IMR-90 (cell line): ENCODE data around the gene GJC1. TPM values are rescaled to one million over a fixed set of nuclear protein-coding genes. Genes with fewer than 3 reads are reported as not detected.

Experiments
- ATAC-seq: fragments of 200-7000 bp; cut with Tn5 transposase; 2 replicates; pipeline ENCODE4 v1.9.1; 2020; ENCODE audit warnings: low read depth, mild to moderate bottlenecking, moderate library complexity
- BruUV-seq: library from RNA; stranded (reverse); fragments of 400-500 nt; replicated peaks from 2 replicates; lab custom pipeline; 2021; lab: Mats Ljungman, UMichigan
- CTCF ChIA-PET: fragments of 300-600 bp; formaldehyde crosslinking; extraction: SDS; loops from one replicate; lab custom pipeline; 2021; ENCODE audit warnings: antibody characterized with exemption; lab: Yijun Ruan, JAX
- POLR2A ChIA-PET: fragments of 300-600 bp; sonication (Branson Sonifier 250); formaldehyde crosslinking; loops from one replicate; lab custom pipeline; 2022; ENCODE audit warnings: antibody characterized with exemption; ENCODE audit not compliant: unreplicated experiment; lab: Charles Lee
- DNase-seq: peaks from one replicate; pipeline ENCODE4 v3.0.0; 2013
- H2AFZ ChIP-seq: replicated peaks from 2 replicates; pipeline ENCODE3; 2013; ENCODE audit warnings: low read length, mild to moderate bottlenecking; ENCODE audit not compliant: poor library complexity
- H2AK5ac ChIP-seq: 2 replicates; pipeline ENCODE4 v1.6.1; 2013; ENCODE audit warnings: low read depth, low read length, inconsistent platforms
- H2AK9ac ChIP-seq: replicated peaks from 2 replicates; pipeline ENCODE3; 2013; ENCODE audit warnings: mild to moderate bottlenecking, low read depth, low read length, moderate library complexity; ENCODE audit not compliant: poor library complexity
- H2BK120ac ChIP-seq: 2 replicates; pipeline ENCODE4 v1.6.1; 2013; ENCODE audit warnings: low read depth, low read length, inconsistent platforms
- H2BK15ac ChIP-seq: 3 replicates; pipeline ENCODE4 v1.6.1; 2013; ENCODE audit warnings: low read depth, low read length, inconsistent platforms
- H2BK20ac ChIP-seq: 2 replicates; pipeline ENCODE4 v1.6.1; 2013; ENCODE audit warnings: low read depth, mild to moderate bottlenecking, inconsistent platforms, low read length, moderate library complexity
- H2BK5ac ChIP-seq: 2 replicates; pipeline ENCODE4 v1.6.1; 2013; ENCODE audit warnings: mild to moderate bottlenecking, low read depth, low read length, inconsistent platforms; ENCODE audit not compliant: poor library complexity, severe bottlenecking
- H3K14ac ChIP-seq: replicated peaks from 2 replicates; pipeline ENCODE4 v1.6.1; 2013; ENCODE audit warnings: low read depth, low read length, inconsistent platforms
- H3K18ac ChIP-seq: 2 replicates; pipeline ENCODE4 v1.6.1; 2013; ENCODE audit warnings: low read depth, low read length, control low read depth
- H3K23ac ChIP-seq: 2 replicates; pipeline ENCODE4 v1.6.1; 2013; ENCODE audit warnings: low read depth, low read length, inconsistent platforms
- H3K27ac ChIP-seq: 2 replicates; pipeline ENCODE4 v1.5.1; 2013; ENCODE audit warnings: mild to moderate bottlenecking, control low read depth, low read length; ENCODE audit not compliant: insufficient read depth
- H3K27me3 ChIP-seq: 2 replicates; pipeline ENCODE4 v1.6.1; 2013; ENCODE audit warnings: low read length; ENCODE audit not compliant: control insufficient read depth, insufficient read depth
- H3K36me3 ChIP-seq: 2 replicates; pipeline ENCODE4 v1.6.1; 2013; ENCODE audit warnings: low read length, mixed read lengths; ENCODE audit not compliant: control insufficient read depth, insufficient read depth
- H3K4ac ChIP-seq: 2 replicates; pipeline ENCODE4 v1.6.1; 2013; ENCODE audit warnings: low read depth, low read length, inconsistent platforms
- H3K4me1 ChIP-seq: 2 replicates; pipeline ENCODE4 v1.6.1; 2013; ENCODE audit warnings: low read length, mixed read lengths; ENCODE audit not compliant: control insufficient read depth, insufficient read depth
- H3K4me2 ChIP-seq: 2 replicates; pipeline ENCODE4 v1.6.1; 2013; ENCODE audit warnings: low read depth, mild to moderate bottlenecking, control low read depth, low read length, moderate library complexity
- H3K4me3 ChIP-seq: 2 replicates; pipeline ENCODE4 v1.5.1; 2013; ENCODE audit warnings: low read depth, mild to moderate bottlenecking, control low read depth, low read length, moderate library complexity; ENCODE audit not compliant: insufficient read depth
- H3K56ac ChIP-seq: 2 replicates; pipeline ENCODE4 v1.6.1; 2013; ENCODE audit warnings: low read length, inconsistent platforms; ENCODE audit not compliant: insufficient read depth; ENCODE audit errors: extremely low read depth
- H3K79me1 ChIP-seq, 2 experiments: 2 replicates each; pipeline ENCODE4 v1.6.1; 2013; ENCODE audit warnings: low read length in 2 of 2, inconsistent platforms in 1 of 2, low read depth in 1 of 2
- H3K9ac ChIP-seq: 2 replicates; pipeline ENCODE4 v1.6.1; 2013; ENCODE audit warnings: low read depth, low read length, control low read depth
- H3K9me1 ChIP-seq: 2 replicates; pipeline ENCODE4 v1.6.1; 2013; ENCODE audit warnings: low read length, inconsistent platforms; ENCODE audit not compliant: insufficient read depth
- H3K9me3 ChIP-seq: 2 replicates; pipeline ENCODE4 v1.6.1; 2013; ENCODE audit warnings: low read length; ENCODE audit not compliant: control insufficient read depth, insufficient read depth
- H4K20me1 ChIP-seq: 2 replicates; pipeline ENCODE4 v1.6.1; 2013; ENCODE audit warnings: low read length, inconsistent platforms; ENCODE audit not compliant: insufficient read depth
- H4K5ac ChIP-seq: 2 replicates; pipeline ENCODE4 v1.6.1; 2013; ENCODE audit warnings: mild to moderate bottlenecking, low read depth, low read length, control low read depth
- H4K8ac ChIP-seq, 2 experiments: 2 replicates each; pipeline ENCODE4 v1.6.1; 2013; ENCODE audit warnings: low read depth in 2 of 2, low read length in 2 of 2, control low read depth in 1 of 2, inconsistent platforms in 1 of 2
- H4K91ac ChIP-seq: 2 replicates; pipeline ENCODE4 v1.6.1; 2013; ENCODE audit warnings: low read depth, low read length, inconsistent platforms; ENCODE audit not compliant: insufficient read depth
- BHLHE40 ChIP-seq: fragments of 150-350 bp; IDR thresholded peaks from 2 replicates; pipeline ENCODE4 v1.6.1; 2016; ENCODE audit warnings: mild to moderate bottlenecking, low read depth, low read length
- CEBPB ChIP-seq: IDR thresholded peaks from 2 replicates; pipeline ENCODE4 v1.6.1; 2012; ENCODE audit warnings: low read depth, low read length, improper control_type of control experiment
- CHD1 ChIP-seq: IDR thresholded peaks from 2 replicates; pipeline ENCODE4 v1.6.1; 2012; ENCODE audit warnings: low read depth, low read length, improper control_type of control experiment
- CTCF ChIP-seq: conservative IDR thresholded peaks from 2 replicates; pipeline ENCODE4 v1.5.1; 2012; ENCODE audit warnings: mild to moderate bottlenecking, low read depth, low read length, improper control_type of control experiment
- FOS ChIP-seq: fragments of 150-350 bp; IDR thresholded peaks from 2 replicates; pipeline ENCODE4 v1.6.1; 2016; ENCODE audit warnings: low read depth, low read length
- MAFK ChIP-seq: IDR thresholded peaks from 2 replicates; pipeline ENCODE4 v1.6.1; 2012; ENCODE audit warnings: low read depth, low read length, improper control_type of control experiment
- MAZ ChIP-seq: IDR thresholded peaks from 2 replicates; pipeline ENCODE4 v1.6.1; 2012; ENCODE audit warnings: low read depth, mild to moderate bottlenecking, low read length, improper control_type of control experiment, moderate library complexity, borderline replicate concordance
- MXI1 ChIP-seq: IDR thresholded peaks from 2 replicates; pipeline ENCODE4 v1.6.1; 2012; ENCODE audit warnings: low read depth, mild to moderate bottlenecking, low read length, moderate library complexity, borderline replicate concordance
- NFE2L2 ChIP-seq: fragments of 150-350 bp; IDR thresholded peaks from 2 replicates; pipeline ENCODE4 v1.6.1; 2016; ENCODE audit warnings: low read depth, mild to moderate bottlenecking, low read length
- POLR2A ChIP-seq: IDR thresholded peaks from 2 replicates; pipeline ENCODE4 v1.6.1; 2012; ENCODE audit warnings: mild to moderate bottlenecking, low read depth, low read length
- RAD21 ChIP-seq: IDR thresholded peaks from 2 replicates; pipeline ENCODE4 v1.6.1; 2012; ENCODE audit warnings: low read length, improper control_type of control experiment
- RCOR1 ChIP-seq: IDR thresholded peaks from 2 replicates; pipeline ENCODE4 v1.6.1; 2012; ENCODE audit warnings: mild to moderate bottlenecking, low read length, improper control_type of control experiment; ENCODE audit not compliant: insufficient replicate concordance
- RFX5 ChIP-seq: IDR thresholded peaks from 2 replicates; pipeline ENCODE4 v1.8.0; 2012; ENCODE audit warnings: low read depth, mild to moderate bottlenecking, low read length, moderate library complexity
- SMC3 ChIP-seq: fragments of 150-350 bp; IDR thresholded peaks from 2 replicates; pipeline ENCODE4 v1.6.1; 2016; ENCODE audit warnings: low read depth, mild to moderate bottlenecking, antibody characterized with exemption, low read length, moderate library complexity
- WGBS, 2 experiments: methylation state at CpG; one replicate each; pipeline versions ENCODE4 v1.1.5 to v1.1.7; 2013; ENCODE audit warnings: missing lambda C conversion rate in 2 of 2; ENCODE audit not compliant: insufficient read length in 1 of 2; ENCODE audit errors: extremely low coverage in 2 of 2; 5-methylcytosine and 5-hydroxymethylcytosine counted together
- dilution Hi-C: fragments of 300-500 bp; cut with HindIII; formaldehyde crosslinking; loops from one replicate; pipeline ENCODE4 v1.14.3; 2018; ENCODE audit warnings: low sequenced_read_pairs; ENCODE audit not compliant: unreplicated experiment
- in situ Hi-C: fragments of 300-500 bp; cut with MboI; formaldehyde crosslinking; loops from 3 replicates; pipeline ENCODE4 v1.14.3; 2019; ENCODE audit warnings: low sequenced_read_pairs, inconsistent platforms, mixed read lengths
- intact Hi-C: fragments of 100-400 bp; cut with micrococcal nuclease; formaldehyde crosslinking; loops from 2 replicates; pipeline ENCODE4 v1.10.0; 2022
- polyA plus RNA-seq, 3 experiments: library from polyadenylated mRNA; depleted of rRNA; stranded (reverse); fragments of >200 nt; gene quantifications; 2 replicates each; pipeline ENCODE4 v1.2.3, GENCODE V29; 2012; ENCODE audit warnings: low replicate concordance in 1 of 3
- total RNA-seq: library from RNA; depleted of rRNA; stranded (reverse); fragments of >200 nt; gene quantifications from 2 replicates; pipeline ENCODE4 v1.2.3, GENCODE V29; 2012
- TF ChIP-seq, protein P1 (sequence below): fragments of 150-350 bp; IDR thresholded peaks from 2 replicates; pipeline ENCODE4 v1.6.1; 2016; ENCODE audit warnings: low read depth, mild to moderate bottlenecking, low read length, moderate library complexity, borderline replicate concordance

Gene GJC1
- total and polyA plus RNA-seq, 2 of the 4 experiments (the other 2 are of a cell fraction): 23.9 to 69.7 TPM

- ATAC-seq (no peak), DNase-seq (no peak)
- Histone ChIP-seq H3K18ac (no peak overlapping the region), H2BK15ac (no peak overlapping the region), H3K56ac (no peak overlapping the region), H4K8ac (no peak overlapping the region), H3K27ac (no peak overlapping the region), H2BK20ac (no peak overlapping the region), H3K36me3 (no peaks in the 10 kb centered on the region), H3K14ac (no peak overlapping the region), H2AK5ac (0 out of 2 replicates have a peak overlapping the region, but pooled peaks have one; percentile 15), H2AFZ (no peak overlapping the region), H4K5ac (no peak overlapping the region), H3K4me2 (no peak overlapping the region), H2BK5ac (no peak overlapping the region), H2AK9ac (peak overlapping the region; percentile 76), H4K20me1 (no peaks in the 10 kb centered on the region; the same call in 1 of the 2 replicates), H3K4me1 (peaks cover 3% of the 10 kb centered on the region; the same call in 1 of the 2 replicates), H2BK120ac (no peak overlapping the region), H4K91ac (no peak overlapping the region), H3K9ac (no peak overlapping the region), H3K27me3 (peaks cover 8% of the 10 kb centered on the region), H3K4ac (no peak overlapping the region), H3K9me3 (no peaks in the 10 kb centered on the region), H3K9me1 (no peaks in the 10 kb centered on the region), H3K79me1 (no peaks in the 10 kb centered on the region), H3K4me3 (no peak overlapping the region), H3K23ac (no peak overlapping the region)
- no TSS peak for BruUV-seq
- ChIA-PET CTCF (interaction anchor here (0.8 to 1.8 kb wide), 2 partner anchors 86 to 92 kb away, joined by 4 to 5 read pairs; no protein-coding TSS in a partner anchor), POLR2A (interaction anchor here (0.6 kb wide), 1 partner anchor 210 kb away, joined by 7 read pairs; no protein-coding TSS in a partner anchor)
- WGBS, 2 experiments: 80% methylated on average over 1 of the region's 19 CpGs; no CpG with 5 or more reads in 1 of the 2 experiments
- dilution Hi-C loops (no loop called here), intact Hi-C loops (no loop called here), in situ Hi-C loops (no loop called here)
- TF ChIP-seq, protein P1, sequence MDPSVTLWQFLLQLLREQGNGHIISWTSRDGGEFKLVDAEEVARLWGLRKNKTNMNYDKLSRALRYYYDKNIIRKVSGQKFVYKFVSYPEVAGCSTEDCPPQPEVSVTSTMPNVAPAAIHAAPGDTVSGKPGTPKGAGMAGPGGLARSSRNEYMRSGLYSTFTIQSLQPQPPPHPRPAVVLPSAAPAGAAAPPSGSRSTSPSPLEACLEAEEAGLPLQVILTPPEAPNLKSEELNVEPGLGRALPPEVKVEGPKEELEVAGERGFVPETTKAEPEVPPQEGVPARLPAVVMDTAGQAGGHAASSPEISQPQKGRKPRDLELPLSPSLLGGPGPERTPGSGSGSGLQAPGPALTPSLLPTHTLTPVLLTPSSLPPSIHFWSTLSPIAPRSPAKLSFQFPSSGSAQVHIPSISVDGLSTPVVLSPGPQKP: no peak
- TF ChIP-seq POLR2A (no peak), CEBPB (no peak), MXI1 (no peak), RAD21 (no peak), MAFK (no peak), RFX5 (no peak), BHLHE40 (no peak), RCOR1 (no peak), SMC3 (no peak), NFE2L2 (no peak), CTCF (no peak), MAZ (no peak), CHD1 (no peak), FOS (no peak)
Observed at GRCh38 chr17:44776628-44777393, 53.3 kb downstream of the GJC1 start.
